HG03060 (cell line): ENCODE results near the gene TRAF3.
"Not testable (repeated sequence)": the region's sequence is repeated elsewhere in the genome, so short reads cannot be mapped to it uniquely, and the experiment has no call there.

ENCODE experiments used
- ATAC-seq: cut with Tn5 transposase; IDR thresholded peaks from one replicate; pipeline ENCODE4 v1.9.1; 2021; ENCODE audit warnings: low read depth, moderate number of reproducible peaks; ENCODE audit not compliant: unreplicated experiment

The TRAF3 gene

GRCh38 chr14:102857444-102857843 lies 80.2 kb downstream of the TRAF3 start:
- no peak for ATAC-seq

- no peak for ATAC-seq
Measured at GRCh38 chr14:102859911-102860310, 82.7 kb downstream of the TRAF3 start.

- ATAC-seq = no peak
Measured at GRCh38 chr14:102862154-102862773, 85.0 kb downstream of the TRAF3 start.

- no peak for ATAC-seq
Measured at GRCh38 chr14:102863381-102863780, 86.1 kb downstream of the TRAF3 start.

GRCh38 chr14:102865916-102866315 lies 88.7 kb downstream of the TRAF3 start:
- not testable (repeated sequence) for ATAC-seq

GRCh38 chr14:102866982-102867761 lies 89.9 kb downstream of the TRAF3 start:
- no peak for ATAC-seq

- ATAC-seq = no peak
Measured at GRCh38 chr14:102867826-102868580, 90.8 kb downstream of the TRAF3 start.

GRCh38 chr14:102868956-102869547 lies 91.8 kb downstream of the TRAF3 start:
- no peak for ATAC-seq

- ATAC-seq = no peak
Measured at GRCh38 chr14:102870246-102870645, 93.0 kb downstream of the TRAF3 start.

- no peak for ATAC-seq
Measured at GRCh38 chr14:102870994-102871831, 94.0 kb downstream of the TRAF3 start.

- ATAC-seq = no peak
Measured at GRCh38 chr14:102872020-102872419, 94.8 kb downstream of the TRAF3 start.

- ATAC-seq = no peak
Measured at GRCh38 chr14:102873131-102873530, 95.9 kb downstream of the TRAF3 start.

- no peak for ATAC-seq
Measured at GRCh38 chr14:102873546-102874061, 96.4 kb downstream of the TRAF3 start.

- no peak for ATAC-seq
Measured at GRCh38 chr14:102875652-102876051, 98.4 kb downstream of the TRAF3 start.

GRCh38 chr14:102877511-102877910 lies 100.3 kb downstream of the TRAF3 start:
- ATAC-seq = not testable (repeated sequence)

GRCh38 chr14:102878174-102878969 lies 101.1 kb downstream of the TRAF3 start:
- ATAC-seq = no peak

- no peak for ATAC-seq
Measured at GRCh38 chr14:102878970-102879460, 101.8 kb downstream of the TRAF3 start.

- ATAC-seq = no peak
Measured at GRCh38 chr14:102882226-102882906, 105.1 kb downstream of the TRAF3 start.
